Endothelial cell of umbilical vein (primary cell): ENCODE measurements around the gene MDGA2. TPM values are rescaled to one million over a fixed set of nuclear protein-coding genes. Genes with fewer than 3 reads are reported as not detected.

Experiments
- BruUV-seq: library from RNA; stranded (reverse); fragments of 400-500 nt; replicated peaks from 2 replicates; lab custom pipeline; 2021; lab: Mats Ljungman, UMichigan
- CTCF ChIA-PET: fragments of 300-600, 350-600 bp; sonication (Branson Sonifier 250); formaldehyde crosslinking; loops from one replicate; lab custom pipeline; 2021; ENCODE audit warnings: antibody characterized with exemption, inconsistent platforms; lab: Charles Lee
- POLR2A ChIA-PET: fragments of 300-600, 350-600 bp; sonication (Branson Sonifier 250); formaldehyde crosslinking; loops from one replicate; lab custom pipeline; 2021; ENCODE audit warnings: antibody characterized with exemption, inconsistent platforms; lab: Charles Lee
- DNase-seq: peaks from one replicate; pipeline ENCODE4 v3.0.0-alpha.2; 2011; ENCODE audit warnings: low read depth, low spot score
- FAIRE-seq: peaks from 2 replicates; lab custom pipeline; 2011; peaks lifted over from hg19 to GRCh38; lab: Jason Lieb, UNC
- H2AFZ ChIP-seq: 2 replicates; pipeline ENCODE4 v1.6.0; 2012; ENCODE audit warnings: low read depth, low read length, control low read depth, inconsistent platforms
- H3K27ac ChIP-seq: 2 replicates; pipeline ENCODE4 v1.5.1; 2011; ENCODE audit warnings: low read depth, mild to moderate bottlenecking, control low read depth, low read length, moderate library complexity; ENCODE audit not compliant: insufficient read depth
- H3K27me3 ChIP-seq, 2 experiments: 2 replicates each; pipeline versions ENCODE4 v1.6.0 to v1.6.1; 2011; ENCODE audit warnings: low read length in 2 of 2, mixed read lengths in 1 of 2; ENCODE audit not compliant: control insufficient read depth in 2 of 2, insufficient read depth in 2 of 2
- H3K36me3 ChIP-seq, 2 experiments: 2 replicates in 1 of 2; 3 replicates in 1 of 2; pipeline ENCODE4 v1.5.1; 2011; ENCODE audit warnings: low read length in 2 of 2, mild to moderate bottlenecking in 1 of 2, moderate library complexity in 1 of 2; ENCODE audit not compliant: control insufficient read depth in 2 of 2, insufficient read depth in 2 of 2; ENCODE audit errors: extremely low read depth in 1 of 2
- H3K4me1 ChIP-seq: 3 replicates; pipeline ENCODE4 v1.5.1; 2011; ENCODE audit warnings: mild to moderate bottlenecking, low read length; ENCODE audit not compliant: control insufficient read depth, insufficient read depth; ENCODE audit errors: extremely low read depth
- H3K4me2 ChIP-seq: 2 replicates; pipeline ENCODE4 v1.6.1; 2011; ENCODE audit warnings: low read length, control low read depth, mixed read lengths; ENCODE audit not compliant: insufficient read depth
- H3K4me3 ChIP-seq, 3 experiments: fragments of 200-600 bp in 1 of 3; sonication (generic), shearing (Covaris generic) in 1 of 3; replicated peaks in 1 of 3; 2 replicates each; pipeline ENCODE4 v1.5.1; 2011 to 2016; ENCODE audit warnings: control low read depth in 3 of 3, low read length in 3 of 3, mild to moderate bottlenecking in 2 of 3, inconsistent platforms in 1 of 3, low read depth in 1 of 3, moderate library complexity in 1 of 3; ENCODE audit not compliant: insufficient read depth in 1 of 3
- H3K79me2 ChIP-seq: 2 replicates; pipeline ENCODE4 v1.6.0; 2012; ENCODE audit warnings: low read length, inconsistent platforms; ENCODE audit not compliant: control insufficient read depth, insufficient read depth
- H3K9ac ChIP-seq: replicated peaks from 2 replicates; pipeline ENCODE3; 2011; ENCODE audit warnings: low read length, control low read depth; ENCODE audit not compliant: insufficient read depth; ENCODE audit errors: extremely low read depth
- H3K9me1 ChIP-seq: replicated peaks from 3 replicates; pipeline ENCODE4 v1.6.0; 2011; ENCODE audit warnings: mild to moderate bottlenecking, low read length; ENCODE audit not compliant: control insufficient read depth, insufficient read depth; ENCODE audit errors: extremely low read depth
- H3K9me3 ChIP-seq: replicated peaks from 2 replicates; pipeline ENCODE4 v1.5.1; 2012; ENCODE audit warnings: low read length, inconsistent platforms; ENCODE audit not compliant: control insufficient read depth, insufficient read depth
- H4K20me1 ChIP-seq: replicated peaks from 2 replicates; pipeline ENCODE3; 2011; ENCODE audit warnings: mild to moderate bottlenecking, low read length; ENCODE audit not compliant: control insufficient read depth, insufficient read depth; ENCODE audit errors: extremely low read depth
- EZH2 ChIP-seq: IDR thresholded peaks from 2 replicates; pipeline ENCODE4 v1.6.1; 2012; ENCODE audit warnings: borderline replicate concordance, low read depth, mild to moderate bottlenecking, moderate library complexity, low read length, inconsistent platforms; ENCODE audit not compliant: severe bottlenecking
- FOS ChIP-seq: IDR thresholded peaks from 2 replicates; pipeline ENCODE4 v1.6.1; 2011; ENCODE audit warnings: mild to moderate bottlenecking, low read length, moderate library complexity, borderline replicate concordance; ENCODE audit not compliant: insufficient read depth
- GATA2 ChIP-seq: IDR thresholded peaks from 2 replicates; pipeline ENCODE4 v1.7.0; 2011; ENCODE audit warnings: low read depth, mild to moderate bottlenecking, moderate library complexity, mixed read lengths, low read length; ENCODE audit not compliant: insufficient read length, insufficient read depth
- JUN ChIP-seq: IDR thresholded peaks from 2 replicates; pipeline ENCODE4 v1.6.1; 2011; ENCODE audit warnings: borderline replicate concordance, low read depth; ENCODE audit not compliant: insufficient read length, insufficient read depth
- MAX ChIP-seq: IDR thresholded peaks from 2 replicates; pipeline ENCODE4 v1.6.1; 2011; ENCODE audit not compliant: insufficient read depth, insufficient read length
- MYC ChIP-seq: IDR thresholded peaks from one replicate; pipeline ENCODE4 v1.6.1; 2011; ENCODE audit warnings: mild to moderate bottlenecking, low read depth, low read length
- POLR2A ChIP-seq: IDR thresholded peaks from 2 replicates; pipeline ENCODE4 v1.6.1; 2012; ENCODE audit warnings: low read depth, mild to moderate bottlenecking, control low read depth, low read length
- POLR2AphosphoS5 ChIP-seq: IDR thresholded peaks from 2 replicates; pipeline ENCODE4 v1.6.1; 2012; ENCODE audit warnings: low read depth, mild to moderate bottlenecking, control low read depth, low read length, moderate library complexity; ENCODE audit not compliant: insufficient read depth
- dilution Hi-C: fragments of 300-500 bp; cut with MboI; formaldehyde crosslinking; loops from one replicate; pipeline ENCODE4 v1.15.0; 2019; ENCODE audit warnings: low sequenced_read_pairs; ENCODE audit not compliant: extremely low pct_ligation_motif_present
- intact Hi-C: fragments of 100-400 bp; cut with micrococcal nuclease; formaldehyde crosslinking; loops from one replicate; pipeline ENCODE4 v1.10.0; 2022
- polyA plus RNA-seq, 4 experiments: library from polyadenylated mRNA; depleted of rRNA in 3 of 4; stranded (reverse) in 3 of 4; unstranded in 1 of 4; fragments of >200 nt; gene quantifications; 2 replicates each; pipeline versions ENCODE4 v1.2.1 to v1.2.3, GENCODE V29; 2011 to 2012; ENCODE audit warnings: missing spikeins in 1 of 4
- total RNA-seq: library from RNA; stranded (reverse); gene quantifications from 2 replicates; pipeline ENCODE4 v1.2.3, GENCODE V29; 2021
- TF ChIP-seq, protein P1 (sequence below), 2 donors: IDR thresholded peaks; 1 replicate in 1 of 2; 2 replicates in 1 of 2; pipeline ENCODE4 v1.5.1; 2011; ENCODE audit warnings: low read length in 2 of 2, mild to moderate bottlenecking in 2 of 2, moderate library complexity in 2 of 2, control low read depth in 1 of 2, inconsistent platforms in 1 of 2, low read depth in 1 of 2; ENCODE audit not compliant: insufficient read depth in 1 of 2; ENCODE audit errors: extremely low read depth in 1 of 2

MDGA2 gene
- total and polyA plus RNA-seq, 2 donors (not counting 3 experiments of a cell fraction or from before 2014, with no cell fraction given): not detected

DNA sequence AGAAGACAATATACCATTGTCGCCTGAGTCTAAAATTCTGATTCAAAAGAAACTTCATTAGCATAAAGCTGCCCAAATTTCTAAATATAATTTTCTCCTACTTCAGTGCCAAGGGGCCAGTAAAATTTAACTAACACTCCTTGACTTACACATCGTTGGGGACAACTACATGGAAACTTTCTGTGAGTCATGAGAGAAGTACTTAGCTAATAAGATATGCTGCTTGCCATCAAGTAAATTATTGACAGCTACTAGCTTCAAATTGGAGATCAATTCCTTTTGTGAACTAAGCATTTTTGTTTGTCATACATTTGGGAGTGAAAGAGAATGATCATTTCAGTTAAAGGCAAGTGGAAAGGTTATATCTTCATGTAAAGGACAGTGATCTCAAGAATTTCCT lies 373.3 kb downstream of the MDGA2 start:
- H3K4me3 ChIP-seq: no peak overlapping the region
- no peaks in the 10 kb centered on the region for H3K27me3 ChIP-seq
- intact Hi-C loops (no loop called here), dilution Hi-C loops (no loop called here)
- H4K20me1 ChIP-seq: no peaks in the 10 kb centered on the region
- TF ChIP-seq FOS: no peak
- no peaks in the 10 kb centered on the region for H3K79me2 ChIP-seq
- DNase-seq (no peak), FAIRE-seq (no peak)
- H3K9ac ChIP-seq: no peak overlapping the region
- no peaks in the 10 kb centered on the region for H3K36me3 ChIP-seq
- POLR2A ChIA-PET: no interaction called here
- no peaks in the 10 kb centered on the region for H3K4me1 ChIP-seq
- H3K4me2 ChIP-seq: no peak overlapping the region
- no TSS peak for BruUV-seq
- H2AFZ ChIP-seq: no peak overlapping the region
- CTCF ChIA-PET: interaction anchor here (0.9 to 1.2 kb wide), 2 partner anchors 24 to 33 kb away, joined by 3 read pairs; no protein-coding TSS in a partner anchor
- no peaks in the 10 kb centered on the region for H3K9me1 ChIP-seq
- no peak overlapping the region for H3K27ac ChIP-seq
- no peaks in the 10 kb centered on the region for H3K9me3 ChIP-seq

DNA sequence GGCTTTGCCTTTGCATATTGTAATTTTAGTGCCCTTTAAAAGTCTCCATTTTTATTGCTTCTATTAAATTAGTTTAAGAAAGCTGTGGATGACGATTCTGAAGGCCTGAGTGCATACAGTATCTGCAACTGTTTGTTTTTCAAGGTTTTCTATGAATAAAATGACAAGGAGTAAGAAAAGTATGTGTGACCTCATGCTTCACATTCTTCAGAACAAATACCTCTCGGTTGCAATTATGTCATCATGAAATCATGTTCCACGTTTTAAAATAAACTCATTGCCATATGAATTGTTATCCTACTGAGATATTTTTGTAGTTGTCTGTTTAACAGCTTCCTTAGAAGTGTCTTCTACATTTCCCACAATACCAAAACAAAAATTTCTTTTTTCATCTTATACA lies 374.6 kb downstream of the MDGA2 start:
- Histone ChIP-seq H3K9me3 (no peaks in the 10 kb centered on the region), H3K4me2 (no peak overlapping the region), H3K4me3 (no peak overlapping the region), H3K27me3 (no peaks in the 10 kb centered on the region), H4K20me1 (no peaks in the 10 kb centered on the region), H3K79me2 (no peaks in the 10 kb centered on the region), H3K9ac (no peak overlapping the region), H3K4me1 (no peaks in the 10 kb centered on the region), H2AFZ (no peak overlapping the region), H3K36me3 (no peaks in the 10 kb centered on the region), H3K9me1 (no peaks in the 10 kb centered on the region), H3K27ac (no peak overlapping the region)
- no peak for FAIRE-seq
- BruUV-seq: no TSS peak
- ChIA-PET POLR2A (no interaction called here), CTCF (no interaction called here)
- DNase-seq: no peak
- intact Hi-C loops (no loop called here), dilution Hi-C loops (no loop called here)
- no peak for TF ChIP-seq JUN
- TF ChIP-seq MYC: no peak
- no peak for TF ChIP-seq MAX
- no peak for TF ChIP-seq POLR2AphosphoS5
- TF ChIP-seq EZH2: no peak
- no peak for TF ChIP-seq GATA2
- no peak for TF ChIP-seq POLR2A
- TF ChIP-seq FOS: no peak
- TF ChIP-seq, protein P1, sequence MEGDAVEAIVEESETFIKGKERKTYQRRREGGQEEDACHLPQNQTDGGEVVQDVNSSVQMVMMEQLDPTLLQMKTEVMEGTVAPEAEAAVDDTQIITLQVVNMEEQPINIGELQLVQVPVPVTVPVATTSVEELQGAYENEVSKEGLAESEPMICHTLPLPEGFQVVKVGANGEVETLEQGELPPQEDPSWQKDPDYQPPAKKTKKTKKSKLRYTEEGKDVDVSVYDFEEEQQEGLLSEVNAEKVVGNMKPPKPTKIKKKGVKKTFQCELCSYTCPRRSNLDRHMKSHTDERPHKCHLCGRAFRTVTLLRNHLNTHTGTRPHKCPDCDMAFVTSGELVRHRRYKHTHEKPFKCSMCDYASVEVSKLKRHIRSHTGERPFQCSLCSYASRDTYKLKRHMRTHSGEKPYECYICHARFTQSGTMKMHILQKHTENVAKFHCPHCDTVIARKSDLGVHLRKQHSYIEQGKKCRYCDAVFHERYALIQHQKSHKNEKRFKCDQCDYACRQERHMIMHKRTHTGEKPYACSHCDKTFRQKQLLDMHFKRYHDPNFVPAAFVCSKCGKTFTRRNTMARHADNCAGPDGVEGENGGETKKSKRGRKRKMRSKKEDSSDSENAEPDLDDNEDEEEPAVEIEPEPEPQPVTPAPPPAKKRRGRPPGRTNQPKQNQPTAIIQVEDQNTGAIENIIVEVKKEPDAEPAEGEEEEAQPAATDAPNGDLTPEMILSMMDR (IDR thresholded peaks at IDR 0.05; ENCODE audit: extremely low read depth in 1 of 2, insufficient read depth in 1 of 2, low read depth in 1 of 2, low read length in 2 of 2): no peak
